Endometrium (tissue), 2 donors: ENCODE measurements around the gene MEIKIN.

Experiments used
- FAIRE-seq: peaks from 2 replicates; lab custom pipeline; 2012; peaks lifted over from hg19 to GRCh38; lab: Jason Lieb, UNC
- donor health status: control.
- donor health status: control.

MEIKIN gene

GRCh38 chr5:131945551-131946168 lies at the start of gene MEIKIN:
Gene MEIKIN (minus strand): TSS chr5:131945663. CDS start chr5:131945505, 158 bp downstream.
- FAIRE-seq: no peak

GRCh38 chr5:131994533-131995226 lies 49.2 kb upstream of the MEIKIN start:
- FAIRE-seq: no peak

GRCh38 chr5:131994090-131994489 lies 48.6 kb upstream of the MEIKIN start:
- FAIRE-seq: no peak

GRCh38 chr5:131993676-131994075 lies 48.2 kb upstream of the MEIKIN start:
- FAIRE-seq: no peak

- no peak for FAIRE-seq
These were observed 46.9 kb upstream of the MEIKIN start for GRCh38 chr5:131992370-131992769.

- FAIRE-seq: no peak
These were observed 46.3 kb upstream of the MEIKIN start for GRCh38 chr5:131991593-131992324.

GRCh38 chr5:131990716-131991115 lies 45.3 kb upstream of the MEIKIN start:
- FAIRE-seq: no peak

- FAIRE-seq: no peak
These were observed 43.1 kb upstream of the MEIKIN start for GRCh38 chr5:131988601-131989000.

GRCh38 chr5:131987251-131987650 lies 41.8 kb upstream of the MEIKIN start:
- FAIRE-seq: no peak

- FAIRE-seq: no peak
These were observed 40.9 kb upstream of the MEIKIN start for GRCh38 chr5:131986161-131986912.

GRCh38 chr5:131984956-131985665 lies 39.6 kb upstream of the MEIKIN start:
- FAIRE-seq: no peak

- FAIRE-seq: no peak
These were observed 37.8 kb upstream of the MEIKIN start for GRCh38 chr5:131983244-131983771.

GRCh38 chr5:131981516-131981915 lies 36.1 kb upstream of the MEIKIN start:
- no peak for FAIRE-seq

GRCh38 chr5:131980696-131981095 lies 35.2 kb upstream of the MEIKIN start:
- FAIRE-seq: no peak

GRCh38 chr5:131979816-131980215 lies 34.4 kb upstream of the MEIKIN start:
- FAIRE-seq: no peak

- no peak for FAIRE-seq
These were observed 31.7 kb upstream of the MEIKIN start for GRCh38 chr5:131977212-131977604.

- no peak for FAIRE-seq
These were observed 31.1 kb upstream of the MEIKIN start for GRCh38 chr5:131976414-131977211.

- FAIRE-seq: no peak
These were observed 29.7 kb upstream of the MEIKIN start for GRCh38 chr5:131974956-131975726.

- FAIRE-seq: no peak
These were observed 29.1 kb upstream of the MEIKIN start for GRCh38 chr5:131974622-131974955.

- no peak for FAIRE-seq
These were observed 28.6 kb upstream of the MEIKIN start for GRCh38 chr5:131974016-131974415.
